ENCODE results near the gene FARP2.

The FARP2 gene

DNA sequence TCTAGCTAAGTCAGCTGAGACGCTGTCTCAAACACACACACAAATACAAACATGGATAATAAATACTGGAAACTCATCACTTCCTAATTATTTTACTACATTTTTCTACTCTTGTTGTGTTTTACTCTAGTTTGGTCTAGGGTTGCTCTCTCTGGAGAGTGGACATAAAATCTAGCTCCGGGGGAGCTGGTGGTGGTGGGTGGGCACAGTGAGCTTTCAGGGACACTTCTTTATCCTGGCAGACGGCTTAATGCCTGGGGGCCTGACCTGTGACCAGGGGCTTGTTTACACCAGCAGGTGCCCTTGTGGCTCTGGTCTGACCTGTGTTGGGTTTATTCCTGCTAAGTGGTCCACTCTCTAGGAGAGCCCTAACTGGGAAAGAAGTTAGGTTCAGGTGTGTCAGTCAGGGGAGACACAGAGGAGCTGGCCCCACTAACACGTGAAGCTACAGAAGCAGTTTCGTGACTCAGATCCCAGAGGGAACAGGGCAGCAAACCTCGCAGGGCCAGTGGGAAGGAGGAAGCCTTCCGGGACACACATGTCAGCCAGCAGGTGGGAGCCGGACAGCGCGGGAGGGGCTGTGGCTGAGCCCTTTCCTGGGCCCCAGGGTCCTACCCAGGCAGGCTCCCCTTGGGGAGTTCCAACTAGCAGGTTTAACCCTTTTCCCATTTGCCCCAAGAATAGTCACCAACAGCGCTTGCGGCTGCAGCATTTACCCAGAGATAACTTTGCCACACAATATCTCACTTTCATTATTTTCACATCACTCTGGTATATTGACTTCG, 180.0 kb downstream of the FARP2 start:
- DNase-seq, result no peak

DNA sequence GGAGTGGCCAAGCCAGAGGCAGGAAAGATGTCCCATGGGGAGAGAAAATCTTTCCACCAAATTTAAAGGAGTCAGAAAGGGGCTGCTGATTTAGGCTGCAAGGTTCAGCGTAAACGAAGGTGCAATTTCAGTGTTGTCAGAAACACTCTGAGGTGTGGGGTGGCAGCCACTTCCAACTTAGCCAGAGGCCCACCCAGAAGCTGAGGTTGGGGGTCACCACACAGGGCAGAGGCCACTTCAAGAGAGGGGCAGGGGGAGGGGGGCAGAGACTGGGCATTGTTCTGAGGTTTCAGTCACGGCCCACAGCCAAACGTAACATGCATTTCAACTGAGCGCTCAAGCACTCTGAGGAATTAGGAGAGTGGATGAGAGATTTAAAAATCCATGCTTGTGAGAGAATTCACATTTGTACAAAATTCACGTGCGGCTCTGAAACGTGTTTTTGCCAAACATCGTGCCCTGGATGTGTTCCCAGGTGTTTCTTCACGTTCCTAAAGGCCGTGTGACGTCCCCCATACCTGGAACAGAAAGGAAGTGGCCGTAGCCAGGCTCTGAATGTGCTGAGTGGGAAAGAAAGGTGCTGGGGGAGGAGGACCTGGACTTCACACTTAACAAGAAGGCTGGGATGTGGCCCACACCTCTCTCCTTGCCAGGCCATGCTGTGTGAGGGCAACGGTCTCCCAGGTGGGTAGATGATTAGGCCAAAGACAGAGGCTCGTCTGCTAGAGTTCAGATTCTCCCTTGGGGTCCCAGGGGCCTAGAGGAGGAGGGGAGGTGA, 182.9 kb downstream of the FARP2 start:
- DNase-seq, result no peak

- DNase-seq, result no peak
These were observed 183.7 kb downstream of the FARP2 start for GRCh38 chr2:241539616-241540374.

DNA sequence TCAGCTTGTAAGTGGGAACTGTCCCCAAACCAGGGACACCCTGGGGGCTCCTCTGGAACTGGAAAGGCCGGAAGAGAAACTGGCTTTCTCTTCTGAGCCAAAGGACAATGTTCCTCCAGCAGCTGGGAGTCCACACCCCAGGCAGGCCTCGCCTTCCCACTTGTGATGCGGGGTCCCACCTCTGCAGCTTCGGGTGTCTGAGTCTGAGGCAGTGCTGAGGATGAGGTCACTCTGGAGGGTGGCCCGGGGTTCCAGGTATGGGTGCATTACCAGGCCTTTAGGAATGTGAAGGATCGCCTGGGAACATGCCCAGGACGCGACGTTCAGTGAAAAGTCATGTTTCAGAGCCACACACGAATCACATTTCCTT, 184.3 kb downstream of the FARP2 start:
- DNase-seq, result no peak

- peak; percentile 27 for DNase-seq
These were observed 184.9 kb downstream of the FARP2 start for GRCh38 chr2:241540771-241541561.

DNA sequence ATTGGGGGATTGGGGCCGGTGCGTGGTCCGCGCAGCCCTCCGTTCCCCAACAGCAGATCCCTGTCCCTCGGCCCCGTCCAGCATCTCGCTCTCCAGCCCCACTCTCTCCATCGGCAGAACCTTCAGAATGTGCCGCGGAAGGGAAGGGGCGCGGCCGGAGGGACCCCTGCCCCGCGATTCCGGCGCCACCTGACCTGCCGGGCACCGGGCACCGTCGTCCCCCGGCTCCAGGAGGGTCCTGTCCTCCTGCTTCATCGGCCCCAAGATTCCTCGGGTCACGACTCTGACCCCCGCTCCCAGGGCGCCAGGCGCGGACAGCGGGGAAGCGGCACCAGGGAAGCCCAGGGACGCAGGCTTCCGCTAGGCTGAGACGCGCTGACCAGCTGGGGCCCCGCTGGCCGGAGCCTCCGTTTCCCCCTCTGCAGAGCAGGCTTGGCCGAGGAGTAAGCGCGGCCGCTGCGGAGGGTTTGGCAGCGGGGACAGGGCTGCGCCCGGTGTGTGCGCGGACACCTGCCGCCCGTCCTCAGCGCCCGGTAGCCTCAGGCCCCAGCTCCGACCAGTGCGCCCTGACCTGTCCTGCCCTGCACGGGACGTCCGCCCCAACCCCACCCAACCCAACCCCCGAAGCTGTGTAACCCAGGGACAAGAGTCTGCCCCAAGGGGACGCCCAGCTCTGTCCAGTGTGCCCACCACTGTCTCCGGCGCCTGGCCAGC, 185.6 kb downstream of the FARP2 start:
- DNase-seq, result no peak

DNA sequence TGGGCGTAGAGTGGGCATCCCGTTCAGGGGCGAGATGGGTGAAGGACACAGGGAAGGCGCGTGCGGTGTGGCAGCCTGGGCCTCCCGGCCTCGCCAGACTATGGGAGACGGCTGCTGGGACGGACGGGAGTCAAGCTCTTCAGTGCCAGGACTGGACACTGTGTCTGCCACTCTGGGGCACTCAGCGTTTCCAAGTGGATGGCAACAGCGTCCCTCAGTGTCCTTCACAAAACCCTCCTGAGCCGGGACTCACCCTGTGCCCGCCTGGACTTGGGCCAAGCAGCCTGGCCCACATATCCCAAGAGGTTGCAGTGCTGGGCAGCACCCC, 186.2 kb downstream of the FARP2 start:
- no peak for DNase-seq

All from stimulated activated naive CD4-positive, alpha-beta T cell treated with Interleukin-2 at 50 U/mL for 16 hours (primary cell).